Measurements from ENCODE around the gene RXRA. TPM values are rescaled to one million over a fixed set of nuclear protein-coding genes. Genes with fewer than 3 reads are reported as not detected.

Gene RXRA
- polyA plus RNA-seq, 3 donors: 15.8 to 91.0 (median 23.2) TPM

DNA sequence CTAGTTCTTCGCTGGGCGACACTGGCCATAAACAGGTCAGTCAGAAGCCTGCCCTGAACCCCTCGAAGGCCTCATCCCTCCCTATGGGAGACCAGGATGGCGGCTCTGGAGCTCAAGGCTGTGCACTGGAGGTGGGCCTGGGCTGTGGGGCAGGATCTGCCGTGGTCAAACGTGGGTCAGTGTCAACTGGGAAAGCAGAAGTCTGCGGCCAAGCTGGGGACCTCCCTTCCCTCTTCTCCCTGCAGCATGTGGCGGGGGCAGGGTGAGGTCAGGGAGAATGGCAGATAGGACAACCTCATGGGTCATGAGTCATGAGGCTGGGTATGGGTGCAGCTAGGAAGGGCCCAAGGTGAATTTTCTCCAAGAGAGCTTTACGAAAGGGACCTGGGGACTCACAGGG, 132.9 kb downstream of the RXRA start:
- Histone ChIP-seq H3K4me1 (ENCODE audit: control insufficient read depth in 1 of 2, insufficient read depth in 2 of 2, low read length in 2 of 2) (peaks cover 41 to 48% of the 10 kb centered on the region in 2 donors), H3K27ac (ENCODE audit: low read depth in 1 of 2, low read length in 2 of 2) (no peak overlapping the region), H2AFZ (ENCODE audit: insufficient read depth, low read depth, low read length, poor library complexity, severe bottlenecking) (no peak overlapping the region), H3K9ac (ENCODE audit: insufficient read depth, low read length, poor library complexity, severe bottlenecking) (no peak overlapping the region), H3K4me2 (replicated peaks; ENCODE audit: extremely low read depth, low read length, poor library complexity, severe bottlenecking) (peak overlapping the region; percentile 39), H3K79me2 (ENCODE audit: insufficient read depth, low read length) (no peaks in the 10 kb centered on the region), H3K27me3 (ENCODE audit: control insufficient read depth in 2 of 2, insufficient read depth in 2 of 2, low read length in 2 of 2) (peaks cover 0 to 12% of the 10 kb centered on the region in 2 donors), H3K4me3 (replicated peaks in 1 of 3; ENCODE audit: low read depth in 2 of 3, low read length in 3 of 3) (peak overlapping the region in 1 of 3 experiments; percentile 9), H3K36me3 (replicated peaks in 1 of 2; ENCODE audit: control insufficient read depth in 1 of 2, insufficient read depth in 2 of 2, low read length in 2 of 2) (no peaks in the 10 kb centered on the region), H3K9me3 (replicated peaks in 1 of 2; ENCODE audit: control insufficient read depth in 1 of 2, insufficient read depth in 1 of 2, low read length in 2 of 2) (peaks cover 12 to 13% of the 10 kb centered on the region in 2 donors), H4K20me1 (ENCODE audit: insufficient read depth, low read length) (no peaks in the 10 kb centered on the region)
- H3K4me1 Mint-ChIP-seq: peaks cover 50% of the 10 kb centered on the region
- peaks cover 0 to 13% of the 10 kb centered on the region in 2 donors for H3K36me3 Mint-ChIP-seq
- peaks cover 6 to 16% (median 12%) of the 10 kb centered on the region in 7 donors for H3K9me3 Mint-ChIP-seq
- H3K27ac Mint-ChIP-seq: peak overlapping the region; percentile 26 to 85 (median 69)
- TF ChIP-seq, protein P1, sequence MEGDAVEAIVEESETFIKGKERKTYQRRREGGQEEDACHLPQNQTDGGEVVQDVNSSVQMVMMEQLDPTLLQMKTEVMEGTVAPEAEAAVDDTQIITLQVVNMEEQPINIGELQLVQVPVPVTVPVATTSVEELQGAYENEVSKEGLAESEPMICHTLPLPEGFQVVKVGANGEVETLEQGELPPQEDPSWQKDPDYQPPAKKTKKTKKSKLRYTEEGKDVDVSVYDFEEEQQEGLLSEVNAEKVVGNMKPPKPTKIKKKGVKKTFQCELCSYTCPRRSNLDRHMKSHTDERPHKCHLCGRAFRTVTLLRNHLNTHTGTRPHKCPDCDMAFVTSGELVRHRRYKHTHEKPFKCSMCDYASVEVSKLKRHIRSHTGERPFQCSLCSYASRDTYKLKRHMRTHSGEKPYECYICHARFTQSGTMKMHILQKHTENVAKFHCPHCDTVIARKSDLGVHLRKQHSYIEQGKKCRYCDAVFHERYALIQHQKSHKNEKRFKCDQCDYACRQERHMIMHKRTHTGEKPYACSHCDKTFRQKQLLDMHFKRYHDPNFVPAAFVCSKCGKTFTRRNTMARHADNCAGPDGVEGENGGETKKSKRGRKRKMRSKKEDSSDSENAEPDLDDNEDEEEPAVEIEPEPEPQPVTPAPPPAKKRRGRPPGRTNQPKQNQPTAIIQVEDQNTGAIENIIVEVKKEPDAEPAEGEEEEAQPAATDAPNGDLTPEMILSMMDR (IDR thresholded peaks at IDR 0.05): no peak
- H3K4me3 Mint-ChIP-seq: peak overlapping the region; percentile 47 to 53
- 80% methylated on average over 1 of the region's 9 CpGs for WGBS (ENCODE audit: insufficient coverage)
- peak; percentile 82 to 92 (median 85) for DNase-seq
- intact Hi-C loops (cut with micrococcal nuclease): loop anchor here in 1 of 2 donors (5.0 kb wide), 1 partner anchor 87 kb away; no protein-coding TSS in a partner anchor
- H3K27me3 Mint-ChIP-seq (ENCODE audit: low read depth in 3 of 3): peaks cover 9 to 20% (median 17%) of the 10 kb centered on the region in 3 donors

DNA sequence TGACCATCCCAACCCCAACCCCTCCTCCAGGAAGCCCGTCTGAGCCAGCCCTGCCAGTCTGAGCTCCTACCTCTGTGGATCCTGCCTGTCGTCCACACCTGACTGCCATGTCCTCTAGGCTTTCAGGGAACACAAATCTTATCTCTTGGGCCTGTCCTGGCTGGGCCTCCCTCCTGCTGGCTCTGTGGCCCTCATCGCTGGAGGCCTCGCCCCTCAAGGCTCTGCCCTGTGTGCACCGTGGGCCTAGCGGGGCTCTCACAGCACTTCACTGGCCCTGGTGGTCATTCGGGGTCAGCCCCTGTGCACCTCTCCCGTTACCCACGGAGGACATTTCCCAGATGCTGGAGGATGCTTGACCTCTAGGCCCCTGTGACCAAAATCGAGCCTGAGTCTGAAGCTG, 133.3 kb downstream of the RXRA start:
- Histone ChIP-seq H3K27ac (ENCODE audit: low read depth in 1 of 2, low read length in 2 of 2) (no peak overlapping the region), H3K36me3 (replicated peaks in 1 of 2; ENCODE audit: control insufficient read depth in 1 of 2, insufficient read depth in 2 of 2, low read length in 2 of 2) (no peaks in the 10 kb centered on the region), H3K27me3 (ENCODE audit: control insufficient read depth in 2 of 2, insufficient read depth in 2 of 2, low read length in 2 of 2) (peaks cover 0 to 12% of the 10 kb centered on the region in 2 donors), H3K79me2 (ENCODE audit: insufficient read depth, low read length) (no peaks in the 10 kb centered on the region), H3K9ac (ENCODE audit: insufficient read depth, low read length, poor library complexity, severe bottlenecking) (no peak overlapping the region), H3K4me3 (replicated peaks in 1 of 3; ENCODE audit: low read depth in 2 of 3, low read length in 3 of 3) (no peak overlapping the region), H4K20me1 (ENCODE audit: insufficient read depth, low read length) (no peaks in the 10 kb centered on the region), H3K4me2 (replicated peaks; ENCODE audit: extremely low read depth, low read length, poor library complexity, severe bottlenecking) (no peak overlapping the region), H3K9me3 (replicated peaks in 1 of 2; ENCODE audit: control insufficient read depth in 1 of 2, insufficient read depth in 1 of 2, low read length in 2 of 2) (peaks cover 12 to 13% of the 10 kb centered on the region in 2 donors), H3K4me1 (ENCODE audit: control insufficient read depth in 1 of 2, insufficient read depth in 2 of 2, low read length in 2 of 2) (peaks cover 41 to 48% of the 10 kb centered on the region in 2 donors), H2AFZ (ENCODE audit: insufficient read depth, low read depth, low read length, poor library complexity, severe bottlenecking) (no peak overlapping the region)
- Mint-ChIP-seq H3K9me3 (peaks cover 6 to 16% (median 12%) of the 10 kb centered on the region in 7 donors), H3K27me3 (ENCODE audit: low read depth in 3 of 3) (peaks cover 8 to 20% (median 17%) of the 10 kb centered on the region in 3 donors), H3K4me1 (peaks cover 50% of the 10 kb centered on the region), H3K36me3 (peaks cover 0 to 13% of the 10 kb centered on the region in 2 donors), H3K4me3 (no peak overlapping the region), H3K27ac (peak overlapping the region in 1 of 7 donors; percentile 57)
- no peak for DNase-seq
- 96% methylated on average over 10 of the region's 10 CpGs for WGBS (ENCODE audit: insufficient coverage)
- TF ChIP-seq, protein P1 (IDR thresholded peaks at IDR 0.05): no peak
- intact Hi-C loops (cut with micrococcal nuclease): loop anchor here in 1 of 2 donors (5.0 kb wide), 1 partner anchor 87 kb away; no protein-coding TSS in a partner anchor
